PC-3 (cell line): ENCODE results near the gene DUSP2. TPM values are rescaled to one million over a fixed set of nuclear protein-coding genes. Genes with fewer than 3 reads are reported as not detected.

Source experiments
- ATAC-seq: fragments of 200-7000 bp; cut with Tn5 transposase; 2 replicates; pipeline ENCODE4 v1.9.1; 2020; ENCODE audit warnings: mild to moderate bottlenecking, moderate library complexity
- BruUV-seq: library from RNA; stranded (reverse); fragments of 400-500 nt; replicated peaks from 2 replicates; lab custom pipeline; 2021; lab: Mats Ljungman, UMichigan
- CTCF ChIA-PET: fragments of 300-600 bp; sonication (Branson Sonifier 250); formaldehyde crosslinking; loops from one replicate; lab custom pipeline; 2022; ENCODE audit warnings: antibody characterized with exemption; lab: Charles Lee
- POLR2A ChIA-PET: fragments of 300-600 bp; sonication (Branson Sonifier 250); formaldehyde crosslinking; loops from one replicate; lab custom pipeline; 2022; ENCODE audit warnings: antibody characterized with exemption; ENCODE audit not compliant: unreplicated experiment; lab: Charles Lee
- DNase-seq: peaks from one replicate; pipeline ENCODE4 v3.0.0-alpha.2; 2015
- H2AFZ ChIP-seq: fragments of 300-600 bp; sonication (generic); 2 replicates; pipeline ENCODE4 v1.6.0; 2016; ENCODE audit warnings: antibody characterized with exemption, low read length
- H3F3A ChIP-seq: fragments of 300-600 bp; sonication (generic); one replicate; pipeline ENCODE4 v1.6.0; 2017; ENCODE audit warnings: antibody characterized with exemption, low read length, control low read depth, mild to moderate bottlenecking; ENCODE audit not compliant: unreplicated experiment
- H3K27ac ChIP-seq: fragments of 300-600 bp; sonication (generic); 2 replicates; pipeline ENCODE4 v1.5.1; 2016; ENCODE audit warnings: mild to moderate bottlenecking, low read length
- H3K27me3 ChIP-seq: fragments of 300-600 bp; sonication (generic); 2 replicates; pipeline ENCODE4 v1.6.1; 2016; ENCODE audit warnings: low read length, mixed read lengths
- H3K36me3 ChIP-seq: fragments of 300-600 bp; sonication (generic); 2 replicates; pipeline ENCODE4 v1.6.1; 2016; ENCODE audit warnings: low read depth, mixed run types, low read length, mixed read lengths
- H3K4me1 ChIP-seq: fragments of 300-600 bp; sonication (generic); 2 replicates; pipeline ENCODE4 v1.5.1; 2016; ENCODE audit warnings: low read length; ENCODE audit not compliant: insufficient read depth
- H3K4me2 ChIP-seq: fragments of 300-600 bp; sonication (generic); 2 replicates; pipeline ENCODE4 v1.6.0; 2016; ENCODE audit warnings: low read length
- H3K4me3 ChIP-seq: fragments of 300-600 bp; sonication (generic); 2 replicates; pipeline ENCODE4 v1.5.1; 2016; ENCODE audit warnings: mild to moderate bottlenecking, low read length, mixed read lengths
- H3K79me2 ChIP-seq: fragments of 300-600 bp; sonication (generic); 2 replicates; pipeline ENCODE4 v1.6.1; 2017; ENCODE audit warnings: low read length, mixed read lengths
- H3K9ac ChIP-seq: fragments of 300-600 bp; sonication (generic); 2 replicates; pipeline ENCODE4 v1.6.0; 2016; ENCODE audit warnings: mild to moderate bottlenecking, low read length
- H3K9me2 ChIP-seq: fragments of 300-600 bp; sonication (generic); replicated peaks from 2 replicates; pipeline ENCODE4 v1.6.1; 2016; ENCODE audit warnings: mixed run types, low read length, mixed read lengths
- H3K9me3 ChIP-seq: fragments of 300-600 bp; sonication (generic); 2 replicates; pipeline ENCODE4 v1.6.1; 2016; ENCODE audit warnings: low read length, mixed read lengths
- H4K20me1 ChIP-seq: fragments of 300-600 bp; sonication (generic); 2 replicates; pipeline ENCODE4 v1.6.1; 2016; ENCODE audit warnings: low read length, mixed read lengths
- EZH2 ChIP-seq: fragments of 300-600 bp; sonication (generic); IDR thresholded peaks from one replicate; pipeline ENCODE4 v1.6.1; 2017; ENCODE audit warnings: antibody characterized with exemption, mild to moderate bottlenecking, low read length; ENCODE audit not compliant: unreplicated experiment
- EZH2phosphoT487 ChIP-seq: fragments of 300-600 bp; sonication (generic); IDR thresholded peaks from 2 replicates; pipeline ENCODE4 v1.6.1; 2018; ENCODE audit warnings: mild to moderate bottlenecking, antibody characterized with exemption, low read length, borderline replicate concordance
- intact Hi-C: fragments of 100-400 bp; cut with micrococcal nuclease; formaldehyde crosslinking; loops from 2 replicates; pipeline ENCODE4 v1.9.0; 2023
- total RNA-seq: library from RNA; depleted of rRNA; stranded (reverse); fragments of >200 nt; gene quantifications from 2 replicates; pipeline ENCODE4 v1.2.3, GENCODE V29; 2014; rRNA removed
- TF ChIP-seq, protein P1 (sequence below): fragments of 300-600 bp; sonication (generic); conservative IDR thresholded peaks from 2 replicates; pipeline ENCODE4 v1.5.1; 2017; ENCODE audit warnings: antibody characterized with exemption, low read depth, mild to moderate bottlenecking, low read length

DUSP2 gene
- total RNA-seq, 1 experiment from 2014 or later, result 6.9 TPM

GRCh38 chr2:96095116-96095636, 50.1 kb downstream of the DUSP2 start:
- Histone ChIP-seq H3K9me2 (no peaks in the 10 kb centered on the region), H3K36me3 (no peaks in the 10 kb centered on the region), H3K27me3 (no peaks in the 10 kb centered on the region), H3K4me2 (no peak overlapping the region), H3K9ac (no peak overlapping the region), H2AFZ (no peak overlapping the region), H4K20me1 (no peaks in the 10 kb centered on the region), H3K4me3 (no peak overlapping the region), H3K4me1 (no peaks in the 10 kb centered on the region), H3K9me3 (no peaks in the 10 kb centered on the region), H3F3A (no peaks in the 10 kb centered on the region), H3K27ac (no peak overlapping the region), H3K79me2 (no peaks in the 10 kb centered on the region)
- ChIA-PET CTCF (no interaction called here), POLR2A (no interaction called here)
- DNase-seq (no peak), ATAC-seq (no peak)
- no TSS peak for BruUV-seq
- intact Hi-C loops, result no loop called here
- no peak for TF ChIP-seq EZH2phosphoT487
- TF ChIP-seq EZH2, result no peak
- TF ChIP-seq, protein P1, sequence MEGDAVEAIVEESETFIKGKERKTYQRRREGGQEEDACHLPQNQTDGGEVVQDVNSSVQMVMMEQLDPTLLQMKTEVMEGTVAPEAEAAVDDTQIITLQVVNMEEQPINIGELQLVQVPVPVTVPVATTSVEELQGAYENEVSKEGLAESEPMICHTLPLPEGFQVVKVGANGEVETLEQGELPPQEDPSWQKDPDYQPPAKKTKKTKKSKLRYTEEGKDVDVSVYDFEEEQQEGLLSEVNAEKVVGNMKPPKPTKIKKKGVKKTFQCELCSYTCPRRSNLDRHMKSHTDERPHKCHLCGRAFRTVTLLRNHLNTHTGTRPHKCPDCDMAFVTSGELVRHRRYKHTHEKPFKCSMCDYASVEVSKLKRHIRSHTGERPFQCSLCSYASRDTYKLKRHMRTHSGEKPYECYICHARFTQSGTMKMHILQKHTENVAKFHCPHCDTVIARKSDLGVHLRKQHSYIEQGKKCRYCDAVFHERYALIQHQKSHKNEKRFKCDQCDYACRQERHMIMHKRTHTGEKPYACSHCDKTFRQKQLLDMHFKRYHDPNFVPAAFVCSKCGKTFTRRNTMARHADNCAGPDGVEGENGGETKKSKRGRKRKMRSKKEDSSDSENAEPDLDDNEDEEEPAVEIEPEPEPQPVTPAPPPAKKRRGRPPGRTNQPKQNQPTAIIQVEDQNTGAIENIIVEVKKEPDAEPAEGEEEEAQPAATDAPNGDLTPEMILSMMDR, result no peak

- H3K9me2 ChIP-seq, result no peaks in the 10 kb centered on the region
- H3K4me3 ChIP-seq, result no peak overlapping the region
- H3K4me1 ChIP-seq, result no peaks in the 10 kb centered on the region
- H4K20me1 ChIP-seq, result no peaks in the 10 kb centered on the region
- no peak overlapping the region for H2AFZ ChIP-seq
- BruUV-seq, result no TSS peak
- no peaks in the 10 kb centered on the region for H3K9me3 ChIP-seq
- no peak overlapping the region for H3K4me2 ChIP-seq
- TF ChIP-seq EZH2, result no peak
- no peak for TF ChIP-seq EZH2phosphoT487
- TF ChIP-seq, protein P1, result no peak
- no peaks in the 10 kb centered on the region for H3F3A ChIP-seq
- H3K36me3 ChIP-seq, result no peaks in the 10 kb centered on the region
- no peaks in the 10 kb centered on the region for H3K79me2 ChIP-seq
- POLR2A ChIA-PET, result no interaction called here
- CTCF ChIA-PET, result no interaction called here
- no peaks in the 10 kb centered on the region for H3K27me3 ChIP-seq
- intact Hi-C loops, result no loop called here
- DNase-seq, result no peak
- ATAC-seq, result no peak
- no peak overlapping the region for H3K27ac ChIP-seq
- no peak overlapping the region for H3K9ac ChIP-seq
These were observed 51.7 kb downstream of the DUSP2 start for GRCh38 chr2:96093528-96093927.

Other genes starting within 250 kb of the DUSP2 start
- 8.5 and 17.6 TPM in 2 replicates for gene ANKRD36C, start 153.6 kb downstream of the DUSP2 start, total RNA-seq
- gene GPAT2, start 110.5 kb downstream of the DUSP2 start, total RNA-seq, result not detected in 2 replicates
- gene ADRA2B, start 28.9 kb downstream of the DUSP2 start, total RNA-seq, result 0.12 TPM in 1 of 2 replicates, not detected in the other
- gene ASTL, start 6.9 kb downstream of the DUSP2 start, total RNA-seq, result not detected in 2 replicates
- gene STARD7, start 63.4 kb upstream of the DUSP2 start, total RNA-seq, result 164 and 169 TPM in 2 replicates
- 31.9 and 33.9 TPM in 2 replicates for gene TMEM127, start 120.6 kb upstream of the DUSP2 start, total RNA-seq
- 124 and 130 TPM in 2 replicates for gene CIAO1, start 120.8 kb upstream of the DUSP2 start, total RNA-seq
- gene SNRNP200, start 160.1 kb upstream of the DUSP2 start, total RNA-seq, result 77.8 and 124 TPM in 2 replicates
- gene ITPRIPL1, start 179.9 kb upstream of the DUSP2 start, total RNA-seq, result not detected in 2 replicates
- gene NCAPH, start 190.3 kb upstream of the DUSP2 start, total RNA-seq, result 85.5 and 89.6 TPM in 2 replicates